Activated B cell treated with CpG ODN at 0.5 μM for 24 hours (primary cell): Measurements from ENCODE around the gene RAPGEF6. TPM values are rescaled to one million over a fixed set of nuclear protein-coding genes. Genes with fewer than 3 reads are reported as not detected.
A peak's percentile ranks its signal among the peaks of the same experiment; 100 is the strongest.

Experiments
- ATAC-seq: fragments of 200-7000 bp; cut with Tn5 transposase; one replicate; pipeline ENCODE4 v1.10.0; 2021; ENCODE audit warnings: low read depth, mild to moderate bottlenecking, moderate library complexity
- CTCF ChIA-PET: fragments of 350-600 bp; sonication (Branson Sonifier 250); formaldehyde crosslinking; loops from one replicate; lab custom pipeline; 2021; ENCODE audit warnings: antibody characterized with exemption; lab: Charles Lee
- POLR2A ChIA-PET: fragments of 350-600 bp; sonication (Branson Sonifier 250); formaldehyde crosslinking; loops from one replicate; lab custom pipeline; 2021; ENCODE audit warnings: antibody characterized with exemption; lab: Charles Lee
- DNase-seq: peaks from one replicate; pipeline ENCODE4 v3.0.0; 2022
- H3K27ac Mint-ChIP-seq: one replicate; pipeline ENCODE4 v1.8.0; 2020; ENCODE audit warnings: mixed read lengths
- H3K27me3 Mint-ChIP-seq: one replicate; pipeline ENCODE4 v1.8.0; 2021; ENCODE audit warnings: mixed read lengths
- H3K36me3 Mint-ChIP-seq: one replicate; pipeline ENCODE4 v1.8.0; 2021; ENCODE audit warnings: low read depth, mixed read lengths
- H3K4me1 Mint-ChIP-seq: one replicate; pipeline ENCODE4 v1.8.0; 2021; ENCODE audit warnings: mixed read lengths
- H3K4me3 Mint-ChIP-seq: one replicate; pipeline ENCODE4 v1.8.0; 2020; ENCODE audit warnings: mild to moderate bottlenecking, mixed read lengths
- H3K9me3 Mint-ChIP-seq: one replicate; pipeline ENCODE4 v1.8.0; 2020; ENCODE audit warnings: mixed read lengths
- CTCF ChIP-seq: fragments of 200-600 bp; IDR thresholded peaks from one replicate; pipeline ENCODE4 v1.8.0; 2022; ENCODE audit warnings: antibody characterized with exemption, mild to moderate bottlenecking
- intact Hi-C: fragments of 100-400 bp; cut with micrococcal nuclease; formaldehyde crosslinking; loops from one replicate; pipeline ENCODE4 v1.15.1; 2024
- total RNA-seq: library from RNA; stranded (reverse); gene quantifications from 2 replicates; pipeline ENCODE4 v1.2.3, GENCODE V29; 2022

RAPGEF6 gene
- total RNA-seq, 1 donor from 2014 or later = 45.1 TPM

GRCh38 chr5:131609774-131610173 is 25.3 kb downstream of the RAPGEF6 start:
- Mint-ChIP-seq H3K27ac (no peak overlapping the region), H3K27me3 (no peaks in the 10 kb centered on the region), H3K4me3 (no peak overlapping the region), H3K9me3 (peaks cover 2% of the 10 kb centered on the region), H3K36me3 (peaks cover 13% of the 10 kb centered on the region), H3K4me1 (peaks cover 67% of the 10 kb centered on the region)
- intact Hi-C loops = no loop called here
- ATAC-seq = no peak
- ChIA-PET POLR2A (no interaction called here), CTCF (interaction anchor here (1.1 kb wide), 1 partner anchor 21 kb away, joined by 4 read pairs; no protein-coding TSS in a partner anchor)
- DNase-seq = no peak
- no peak for TF ChIP-seq CTCF

GRCh38 chr5:131608597-131608996 is 26.4 kb downstream of the RAPGEF6 start:
- POLR2A ChIA-PET = interaction anchor here (0.8 kb wide), 1 partner anchor 32 kb away, joined by 3 read pairs; no protein-coding TSS in a partner anchor
- H3K4me3 Mint-ChIP-seq = no peak overlapping the region

GRCh38 chr5:131607903-131608540 is 27.0 kb downstream of the RAPGEF6 start:
- TF ChIP-seq CTCF = no peak
- H3K4me1 Mint-ChIP-seq = peaks cover 56% of the 10 kb centered on the region
- POLR2A ChIA-PET = no interaction called here
- ATAC-seq (no peak), DNase-seq (no peak)
- H3K4me3 Mint-ChIP-seq = no peak overlapping the region
- no peaks in the 10 kb centered on the region for H3K9me3 Mint-ChIP-seq
- H3K27ac Mint-ChIP-seq = peak overlapping the region; percentile 70
- CTCF ChIA-PET = interaction anchor here (0.9 kb wide), 1 partner anchor 19 kb away, joined by 5 read pairs; no protein-coding TSS in a partner anchor
- H3K27me3 Mint-ChIP-seq = no peaks in the 10 kb centered on the region
- peaks cover 6% of the 10 kb centered on the region for H3K36me3 Mint-ChIP-seq
- intact Hi-C loops = no loop called here

More at GRCh38 chr5:131608597-131608996, 26.4 kb downstream of the RAPGEF6 start:
- TF ChIP-seq CTCF = no peak
- Mint-ChIP-seq H3K9me3 (no peaks in the 10 kb centered on the region), H3K36me3 (peaks cover 7% of the 10 kb centered on the region), H3K27me3 (no peaks in the 10 kb centered on the region), H3K27ac (peak overlapping the region; percentile 70), H3K4me1 (peaks cover 60% of the 10 kb centered on the region)
- no peak for ATAC-seq
- no peak for DNase-seq
- intact Hi-C loops = no loop called here
- CTCF ChIA-PET = interaction anchor here (0.9 kb wide), 1 partner anchor 19 kb away, joined by 5 read pairs; no protein-coding TSS in a partner anchor

GRCh38 chr5:131607418-131607817 is 27.6 kb downstream of the RAPGEF6 start:
- DNase-seq (no peak), ATAC-seq (no peak)
- intact Hi-C loops = no loop called here
- no peak overlapping the region for H3K27ac Mint-ChIP-seq
- no peaks in the 10 kb centered on the region for H3K27me3 Mint-ChIP-seq
- H3K36me3 Mint-ChIP-seq = peaks cover 10% of the 10 kb centered on the region
- no peaks in the 10 kb centered on the region for H3K9me3 Mint-ChIP-seq
- TF ChIP-seq CTCF = no peak
- H3K4me1 Mint-ChIP-seq = peaks cover 53% of the 10 kb centered on the region
- H3K4me3 Mint-ChIP-seq = no peak overlapping the region
- CTCF ChIA-PET = no interaction called here
- POLR2A ChIA-PET = no interaction called here

GRCh38 chr5:131605086-131605485 is 29.9 kb downstream of the RAPGEF6 start:
- ChIA-PET CTCF (interaction anchor here (0.6 to 1.3 kb wide), 2 partner anchors 16 to 403 kb away, joined by 3 to 5 read pairs; no protein-coding TSS in a partner anchor), POLR2A (interaction anchor here (0.6 kb wide), 1 partner anchor 10 kb away, joined by 3 read pairs; no protein-coding TSS in a partner anchor)
- Mint-ChIP-seq H3K4me1 (peaks cover 44% of the 10 kb centered on the region), H3K9me3 (no peaks in the 10 kb centered on the region), H3K27me3 (no peaks in the 10 kb centered on the region), H3K36me3 (peaks cover 20% of the 10 kb centered on the region), H3K27ac (no peak overlapping the region), H3K4me3 (no peak overlapping the region)
- DNase-seq (no peak), ATAC-seq (no peak)
- no peak for TF ChIP-seq CTCF
- intact Hi-C loops = no loop called here
